SIG-M5 (cell line): ENCODE measurements around the gene ATXN2L.
"Not testable (repeated sequence)": the region's sequence is repeated elsewhere in the genome, so short reads cannot be mapped to it uniquely, and the experiment has no call there.

Experiments used
- DNase-seq: peaks from one replicate; lab custom pipeline; 2025; lab: John Stamatoyannopoulos, UW

The ATXN2L gene

GRCh38 chr16:28872952-28873351, 50.2 kb downstream of the ATXN2L start:
- no peak for DNase-seq

GRCh38 chr16:28873543-28874201, 50.9 kb downstream of the ATXN2L start:
- DNase-seq = no peak

DNA sequence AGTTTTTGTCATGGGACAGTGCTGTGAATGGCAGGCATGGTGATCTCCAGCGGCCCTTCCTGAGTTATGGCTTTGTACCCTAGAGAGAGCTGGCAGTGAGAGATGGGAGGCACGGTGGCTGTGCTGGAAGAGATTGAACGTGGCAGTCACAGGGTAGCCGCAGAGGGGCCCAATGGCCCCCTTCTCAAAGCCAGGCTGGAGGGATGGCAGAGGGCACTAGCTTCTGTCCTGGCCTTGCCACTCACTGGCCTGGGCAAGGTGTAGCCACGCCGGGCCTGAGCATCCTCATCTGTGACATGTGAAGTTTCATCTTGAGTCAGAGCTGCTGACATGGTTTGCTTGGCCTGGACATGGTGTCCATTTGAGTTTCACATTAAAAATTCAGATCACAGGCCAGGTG, 51.6 kb downstream of the ATXN2L start:
- no peak for DNase-seq

GRCh38 chr16:28875134-28876018, 52.6 kb downstream of the ATXN2L start:
- DNase-seq = no peak

- no peak for DNase-seq
These were observed 53.3 kb downstream of the ATXN2L start for GRCh38 chr16:28876019-28876659.

GRCh38 chr16:28876973-28877654, 54.3 kb downstream of the ATXN2L start:
- no peak for DNase-seq

GRCh38 chr16:28877655-28878000, 54.8 kb downstream of the ATXN2L start:
- DNase-seq = no peak

DNA sequence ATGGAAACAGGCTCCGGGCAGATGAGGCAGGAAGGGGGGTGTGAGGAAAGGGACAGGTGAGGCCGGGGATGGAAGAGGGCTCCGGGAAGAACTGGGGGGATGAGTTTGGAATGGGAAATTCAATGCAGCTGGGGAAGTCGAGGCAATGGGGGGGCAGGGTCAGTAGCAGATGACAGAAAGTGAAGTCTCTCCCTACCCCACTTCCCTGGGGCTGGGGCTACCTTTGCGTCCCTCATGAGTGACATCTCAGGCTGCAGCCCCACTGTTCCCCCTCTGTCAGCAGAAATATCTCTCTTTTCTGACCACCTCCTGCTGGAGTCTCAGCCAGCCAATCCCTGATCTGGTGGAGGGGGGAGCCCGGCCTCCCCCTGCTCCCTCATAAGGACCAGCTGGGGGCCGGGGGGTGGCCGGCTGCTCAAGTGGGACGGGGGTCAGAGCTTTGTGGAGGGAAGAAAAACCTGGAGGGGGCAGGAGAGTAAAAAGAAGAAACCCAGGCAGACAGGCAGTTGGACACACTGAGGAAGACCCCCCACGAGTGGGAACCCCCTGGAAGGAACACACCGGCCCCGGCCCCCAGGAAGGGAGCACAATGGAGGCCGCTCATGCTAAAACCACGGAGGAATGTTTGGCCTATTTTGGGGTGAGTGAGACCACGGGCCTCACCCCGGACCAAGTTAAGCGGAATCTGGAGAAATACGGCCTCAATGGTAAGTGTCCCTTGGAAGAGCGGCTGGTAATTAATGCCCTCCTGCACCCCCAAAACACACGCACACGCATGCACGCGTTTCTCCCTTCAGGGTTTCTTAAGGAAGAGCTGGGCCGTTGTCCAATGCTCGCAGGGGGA, 55.5 kb downstream of the ATXN2L start, which contains the start of gene ATP2A1:
ATP2A1 (plus strand) TSS at position 406 of the 844 bp plus-strand sequence; CDS start at position 590, 184 bp downstream.
- no peak for DNase-seq

- no peak for DNase-seq
These were observed 56.6 kb downstream of the ATXN2L start for GRCh38 chr16:28879261-28879840.

GRCh38 chr16:28879841-28880588, 57.2 kb downstream of the ATXN2L start:
- no peak for DNase-seq

DNA sequence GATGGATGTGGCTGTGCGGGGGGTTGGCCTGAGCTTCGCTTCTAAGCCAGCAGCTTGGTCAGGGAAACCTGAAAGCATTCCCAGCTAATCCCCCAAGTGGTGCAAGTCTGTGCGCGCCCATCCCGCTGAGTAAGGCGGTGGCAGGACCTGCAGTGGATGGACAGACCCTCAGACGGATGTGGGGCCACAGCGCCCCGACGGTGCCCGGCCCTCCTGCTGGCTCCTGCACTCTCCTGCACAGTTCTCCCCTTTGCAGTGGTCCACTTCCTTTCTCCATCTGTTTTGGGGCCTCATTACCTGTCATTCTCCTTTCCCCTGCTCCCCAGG, 57.8 kb downstream of the ATXN2L start:
- DNase-seq = no peak

DNA sequence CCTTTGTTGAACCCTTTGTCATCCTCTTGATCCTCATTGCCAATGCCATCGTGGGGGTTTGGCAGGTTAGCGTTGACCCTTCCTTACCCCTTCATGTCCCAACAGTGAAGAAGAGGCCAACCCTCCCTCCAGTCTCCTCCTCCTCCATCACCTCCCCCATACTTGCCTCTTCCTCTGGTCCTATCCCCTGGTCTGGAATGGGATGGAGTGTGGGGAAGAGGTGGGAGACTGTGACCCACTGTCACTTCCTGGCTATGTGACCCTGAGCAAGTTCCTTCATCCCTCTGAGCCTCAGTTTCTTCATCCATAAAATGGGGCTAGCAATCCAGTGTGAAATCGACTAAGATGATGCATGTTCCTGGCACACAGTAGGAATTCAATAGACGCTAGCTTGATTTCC, 58.2 kb downstream of the ATXN2L start:
- DNase-seq = no peak

DNA sequence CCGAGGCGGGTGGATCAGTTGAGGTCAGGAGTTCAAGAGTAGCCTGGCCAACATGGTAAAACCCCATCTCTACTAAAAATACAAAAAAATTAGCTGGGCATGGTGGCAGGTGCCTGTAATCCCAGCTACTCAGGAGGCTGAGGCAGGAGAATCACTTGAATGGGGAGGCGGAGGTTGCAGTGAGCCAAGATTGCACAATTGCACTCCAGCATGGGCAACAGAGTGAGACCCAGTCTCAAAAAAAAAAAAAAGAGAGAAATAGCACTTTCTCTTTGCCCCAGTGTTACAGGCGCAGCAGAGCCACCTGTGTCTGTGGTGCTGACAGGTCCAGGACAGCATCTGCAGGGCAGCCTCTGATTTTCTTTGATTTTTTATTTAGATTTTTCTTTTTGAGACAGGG, 58.8 kb downstream of the ATXN2L start:
- not testable (repeated sequence) for DNase-seq

DNA sequence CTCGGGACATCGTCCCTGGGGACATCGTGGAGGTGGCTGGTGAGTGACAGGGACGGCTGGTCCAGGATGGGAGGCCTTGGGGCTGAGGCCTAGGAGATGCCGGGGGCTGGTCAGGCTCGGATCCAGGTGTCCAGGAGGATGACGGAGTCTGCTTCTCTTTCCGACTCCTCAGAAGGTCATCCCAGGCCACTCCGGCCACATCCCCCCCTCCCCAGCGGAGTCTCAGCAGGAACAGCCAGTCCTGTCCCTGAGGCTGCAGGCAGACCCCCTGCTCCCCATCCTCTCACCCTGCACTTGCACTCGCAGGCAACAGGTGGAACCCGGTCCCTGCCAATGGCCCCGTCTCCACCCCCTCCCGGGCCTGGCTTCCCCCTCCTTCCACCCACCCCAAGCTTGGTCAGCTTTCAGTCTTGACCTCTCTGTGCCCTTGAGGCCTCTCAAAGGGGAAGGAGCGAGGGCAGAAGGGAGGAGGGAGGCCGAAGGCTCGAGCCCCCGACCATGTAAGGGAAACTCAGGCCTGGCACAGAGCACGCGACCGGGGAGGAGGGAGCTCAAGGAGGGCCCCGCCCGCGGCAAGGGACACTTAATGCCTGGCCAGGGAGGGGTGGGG, 59.9 kb downstream of the ATXN2L start:
- no peak for DNase-seq

DNA sequence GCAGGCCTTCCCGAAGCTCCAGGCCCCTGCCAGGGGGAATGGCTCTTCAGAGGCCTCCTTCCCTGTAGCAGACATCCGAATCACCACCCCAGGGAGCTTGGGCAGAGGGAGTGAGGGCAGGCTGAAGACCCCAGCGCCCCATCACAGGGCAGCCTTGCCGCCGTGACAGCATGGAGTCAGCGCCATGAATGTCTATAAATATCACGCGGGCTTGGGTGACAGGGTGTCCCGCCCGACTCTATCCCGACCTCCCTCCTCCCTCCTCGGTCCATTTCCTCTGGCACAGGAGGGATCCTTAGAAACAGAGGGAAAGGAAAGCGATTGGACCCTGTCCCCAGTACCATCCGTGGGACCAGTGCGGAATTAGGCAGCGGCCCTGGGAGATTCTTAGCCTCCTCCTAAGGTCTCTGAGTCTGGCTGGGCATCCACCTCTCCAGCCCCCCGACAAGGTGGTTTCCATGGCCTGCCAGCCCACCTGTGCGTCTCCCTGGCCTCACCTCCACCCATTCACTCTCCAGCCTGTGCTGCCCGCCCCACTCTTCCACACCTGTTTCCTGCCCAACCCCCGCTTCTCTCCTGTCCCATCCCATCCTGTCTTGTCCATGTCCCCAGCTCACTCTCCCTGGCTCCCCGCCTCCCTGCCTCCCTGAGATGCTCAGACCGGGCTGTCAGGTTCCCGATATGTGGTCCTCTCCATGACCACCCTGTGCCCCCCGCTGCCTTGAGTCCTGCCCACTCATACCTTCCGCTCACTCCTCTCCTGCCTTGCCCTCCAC, 60.6 kb downstream of the ATXN2L start:
- no peak for DNase-seq

DNA sequence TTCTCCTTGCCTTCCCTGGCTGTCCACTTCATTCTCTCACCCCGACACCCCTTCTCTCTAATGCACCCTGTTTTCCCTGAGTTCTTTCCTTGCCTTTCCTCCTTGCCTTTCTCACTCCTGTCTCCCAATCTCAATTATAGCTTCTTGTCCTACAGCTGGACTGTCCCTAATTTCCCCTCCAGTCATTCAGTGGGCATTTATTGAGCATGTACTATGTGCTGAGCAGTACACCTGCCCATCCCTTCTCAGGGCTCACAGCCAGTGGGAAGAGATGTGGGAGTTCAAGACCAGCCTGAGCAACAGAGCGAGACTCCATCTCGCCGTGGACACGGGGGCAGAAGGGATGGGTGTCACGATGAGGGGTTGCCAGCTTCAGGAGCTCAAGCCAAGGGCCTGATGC, 61.2 kb downstream of the ATXN2L start:
- DNase-seq = no peak
